Astrocyte of the spinal cord (primary cell): Measurements from ENCODE around the gene COL13A1.

Experiments used
- DNase-seq: peaks from one replicate; pipeline ENCODE4 v3.0.0; 2011; ENCODE audit warnings: low read depth, low spot score
- H3K4me3 ChIP-seq: 2 replicates; pipeline ENCODE4 v1.5.1; 2011; ENCODE audit warnings: low read depth, mild to moderate bottlenecking, low read length, moderate library complexity
- CTCF ChIP-seq: IDR thresholded peaks from 2 replicates; pipeline ENCODE4 v1.5.1; 2012; ENCODE audit warnings: low read depth, mild to moderate bottlenecking, low read length, inconsistent platforms
- in situ Hi-C: cut with HindIII; loops from 2 replicates; pipeline ENCODE4 v1.10.0; 2017; ENCODE audit warnings: low sequenced_read_pairs

COL13A1 gene

DNA sequence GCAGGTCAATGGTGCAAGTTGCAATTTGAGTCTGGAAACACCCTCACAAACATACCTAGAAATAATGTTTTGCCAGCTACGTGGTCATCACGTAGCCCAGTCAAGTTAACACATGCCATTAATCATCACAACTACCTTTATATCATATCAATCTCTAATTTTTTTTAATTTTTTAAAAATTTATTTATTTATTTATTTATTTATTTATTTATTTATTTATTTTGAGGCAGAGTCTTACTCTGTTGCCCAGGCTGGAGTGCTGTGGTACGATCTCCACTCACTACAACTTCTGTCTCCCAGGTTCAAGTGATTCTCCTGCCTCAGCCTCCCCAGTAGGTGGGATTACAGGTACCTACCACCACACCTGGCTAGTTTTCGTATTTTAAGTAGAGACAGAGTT, 198.6 kb downstream of the COL13A1 start:
- TF ChIP-seq CTCF, result no peak
- no peak for DNase-seq
- no peak overlapping the region for H3K4me3 ChIP-seq
- in situ Hi-C loops, result no loop called here

- no peak for TF ChIP-seq CTCF
- in situ Hi-C loops, result no loop called here
- DNase-seq, result no peak
- H3K4me3 ChIP-seq, result no peak overlapping the region
Measured at GRCh38 chr10:70007116-70007820, 205.6 kb downstream of the COL13A1 start.
